GM12892 (cell line): ENCODE data around the gene PARD3.

Experiments used
- POLR2A ChIP-seq: IDR thresholded peaks from 2 replicates; pipeline ENCODE4 v1.6.1; 2011; ENCODE audit warnings: low read depth, low read length, control low read depth
- POLR2AphosphoS5 ChIP-seq: IDR thresholded peaks from 2 replicates; pipeline ENCODE4 v1.6.1; 2011; ENCODE audit warnings: low read depth, low read length, control low read depth
- TAF1 ChIP-seq: IDR thresholded peaks from 2 replicates; pipeline ENCODE4 v1.6.1; 2011; ENCODE audit warnings: low read depth, mild to moderate bottlenecking, control low read depth, low read length, borderline replicate concordance

DNA sequence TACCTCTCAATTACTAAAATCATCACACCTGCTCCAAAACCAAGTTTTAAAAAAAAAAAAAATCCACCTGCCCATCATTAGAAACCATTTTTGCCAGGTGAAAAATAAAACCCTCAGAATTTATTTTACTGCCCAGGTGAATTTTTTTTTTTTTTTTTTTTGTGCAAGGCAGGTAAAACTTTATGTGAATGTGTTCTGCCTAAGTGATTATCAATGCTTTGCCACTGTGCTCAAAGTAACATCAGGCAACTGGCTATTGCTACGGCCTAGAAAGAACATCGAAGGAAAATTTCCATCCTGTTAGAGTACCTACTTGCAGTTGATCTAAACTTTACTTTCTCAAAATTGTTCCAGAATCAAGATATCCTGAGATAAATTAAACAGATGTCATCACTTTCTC is 512.1 kb downstream of the PARD3 start:
- TF ChIP-seq POLR2A (no peak), TAF1 (no peak), POLR2AphosphoS5 (no peak)
